H1 (cell line): ENCODE measurements around the gene ACTR3C. TPM values are rescaled to one million over a fixed set of nuclear protein-coding genes. Genes with fewer than 3 reads are reported as not detected.

Experiments used
- CTCF ChIA-PET: fragments of 300-600 bp; sonication (Branson Sonifier 250); formaldehyde crosslinking; loops from one replicate; lab custom pipeline; 2021; ENCODE audit not compliant: partially characterized antibody; lab: Charles Lee
- POLR2A ChIA-PET: fragments of 300-600 bp; sonication (Branson Sonifier 250); formaldehyde crosslinking; loops from one replicate; lab custom pipeline; 2021; ENCODE audit warnings: inconsistent platforms; ENCODE audit not compliant: partially characterized antibody; lab: Charles Lee
- DNase-seq, 2 experiments: peaks; one replicate each; pipeline versions ENCODE4 v3.0.0 to v3.0.0-alpha.2; 2010 to 2022; ENCODE audit warnings: low spot score in 2 of 2, low read depth in 1 of 2, mixed read lengths in 1 of 2
- FAIRE-seq: peaks from 2 replicates; lab custom pipeline; 2011; peaks lifted over from hg19 to GRCh38; lab: Jason Lieb, UNC
- H2AFZ ChIP-seq: 2 replicates; pipeline ENCODE4 v1.8.1; 2012; ENCODE audit warnings: low read length, inconsistent platforms
- H2AK5ac ChIP-seq: 2 replicates; pipeline ENCODE4 v1.6.1; 2013; ENCODE audit warnings: low read depth, low read length
- H2BK120ac ChIP-seq: replicated peaks from 2 replicates; pipeline ENCODE3; 2013; ENCODE audit warnings: low read depth, low read length, inconsistent platforms
- H2BK12ac ChIP-seq: 2 replicates; pipeline ENCODE4 v1.6.1; 2013; ENCODE audit warnings: low read depth, low read length
- H2BK15ac ChIP-seq: 2 replicates; pipeline ENCODE4 v1.6.1; 2013; ENCODE audit warnings: low read length
- H2BK20ac ChIP-seq: 2 replicates; pipeline ENCODE4 v1.6.1; 2013; ENCODE audit warnings: low read length
- H2BK5ac ChIP-seq: 2 replicates; pipeline ENCODE4 v1.6.1; 2013; ENCODE audit warnings: low read depth, low read length
- H3K14ac ChIP-seq: 2 replicates; pipeline ENCODE4 v1.6.1; 2013; ENCODE audit warnings: inconsistent platforms; ENCODE audit not compliant: insufficient read length
- H3K18ac ChIP-seq: 2 replicates; pipeline ENCODE4 v1.6.1; 2013; ENCODE audit warnings: low read length; ENCODE audit errors: extremely low read depth
- H3K23ac ChIP-seq: 2 replicates; pipeline ENCODE4 v1.6.1; 2013; ENCODE audit warnings: inconsistent platforms; ENCODE audit not compliant: insufficient read length
- H3K23me2 ChIP-seq: 2 replicates; pipeline ENCODE4 v1.6.1; 2013; ENCODE audit warnings: low read depth, low read length
- H3K27ac ChIP-seq: 2 replicates; pipeline ENCODE4 v1.6.1; 2011; ENCODE audit warnings: low read depth, low read length, inconsistent platforms
- H3K27me3 ChIP-seq, 4 experiments: replicated peaks in 1 of 4; 1 replicate in 1 of 4; 2 replicates in 3 of 4; pipeline versions ENCODE4 v1.6.1 to v1.8.1; 2011 to 2013; ENCODE audit warnings: low read length in 3 of 4, mild to moderate bottlenecking in 3 of 4, inconsistent platforms in 2 of 4, mixed read lengths in 2 of 4, moderate library complexity in 1 of 4; ENCODE audit not compliant: control insufficient read depth in 3 of 4, insufficient read depth in 3 of 4; ENCODE audit errors: extremely low read depth in 1 of 4
- H3K36me3 ChIP-seq, 4 experiments: 2 replicates each; pipeline versions ENCODE4 v1.6.1 to v1.8.1; 2011 to 2013; ENCODE audit warnings: mild to moderate bottlenecking in 4 of 4, low read length in 3 of 4, moderate library complexity in 2 of 4, control low read depth in 1 of 4, inconsistent platforms in 1 of 4; ENCODE audit not compliant: insufficient read depth in 4 of 4, control insufficient read depth in 2 of 4
- H3K4ac ChIP-seq: replicated peaks from 2 replicates; pipeline ENCODE3; 2013; ENCODE audit warnings: low read length, low read depth, mixed read lengths, inconsistent platforms; ENCODE audit not compliant: insufficient read length
- H3K4me1 ChIP-seq, 4 experiments: replicated peaks in 1 of 4; 1 replicate in 1 of 4; 2 replicates in 3 of 4; pipeline versions ENCODE4 v1.6.1 to v1.8.1; 2011 to 2013; ENCODE audit warnings: low read length in 3 of 4, inconsistent platforms in 2 of 4, mixed read lengths in 1 of 4; ENCODE audit not compliant: insufficient read depth in 4 of 4, control insufficient read depth in 3 of 4
- H3K4me2 ChIP-seq, 2 experiments: 2 replicates each; pipeline versions ENCODE4 v1.6.1 to v1.8.1; 2011 to 2013; ENCODE audit warnings: low read depth in 2 of 2, low read length in 2 of 2, control low read depth in 1 of 2, inconsistent platforms in 1 of 2, mild to moderate bottlenecking in 1 of 2; ENCODE audit not compliant: insufficient read depth in 1 of 2
- H3K4me3 ChIP-seq, 4 experiments: fragments of 200-600, 300-600 bp in 1 of 4; sonication (generic), shearing (Covaris generic), sonication (Bioruptor Twin) in 1 of 4; 2 replicates each; pipeline versions ENCODE4 v1.5.1 to v1.8.1; 2011 to 2016; ENCODE audit warnings: low read length in 4 of 4, low read depth in 3 of 4, control low read depth in 2 of 4, inconsistent platforms in 2 of 4, mild to moderate bottlenecking in 2 of 4, mixed read lengths in 1 of 4, moderate library complexity in 1 of 4; ENCODE audit not compliant: insufficient read depth in 2 of 4; ENCODE audit errors: extremely low read depth in 1 of 4
- H3K56ac ChIP-seq: replicated peaks from 2 replicates; pipeline ENCODE3; 2013; ENCODE audit warnings: low read depth, mild to moderate bottlenecking, mixed read lengths, low read length, inconsistent platforms; ENCODE audit not compliant: insufficient read length
- H3K79me1 ChIP-seq: 2 replicates; pipeline ENCODE4 v1.6.1; 2013; ENCODE audit warnings: low read depth, low read length, control low read depth
- H3K79me2 ChIP-seq, 2 experiments: 2 replicates each; pipeline versions ENCODE4 v1.6.1 to v1.8.1; 2012 to 2013; ENCODE audit warnings: low read length in 2 of 2, mild to moderate bottlenecking in 2 of 2, inconsistent platforms in 1 of 2; ENCODE audit not compliant: insufficient read depth in 2 of 2, control insufficient read depth in 1 of 2
- H3K9ac ChIP-seq, 4 experiments: replicated peaks in 1 of 4; 1 replicate in 1 of 4; 2 replicates in 3 of 4; pipeline versions ENCODE4 v1.6.1 to v1.8.1; 2011 to 2013; ENCODE audit warnings: low read depth in 3 of 4, low read length in 3 of 4, control low read depth in 2 of 4, mild to moderate bottlenecking in 2 of 4, moderate library complexity in 2 of 4, inconsistent platforms in 1 of 4; ENCODE audit errors: extremely low read depth in 1 of 4
- H3K9me3 ChIP-seq, 2 experiments: 2 replicates each; pipeline versions ENCODE4 v1.6.1 to v1.8.1; 2012 to 2013; ENCODE audit warnings: mild to moderate bottlenecking in 2 of 2, moderate library complexity in 2 of 2, control low read depth in 1 of 2, inconsistent platforms in 1 of 2, low read depth in 1 of 2, low read length in 1 of 2, mixed read lengths in 1 of 2; ENCODE audit not compliant: insufficient read depth in 2 of 2
- H4K20me1 ChIP-seq, 2 experiments: replicated peaks in 1 of 2; 2 replicates each; pipeline versions ENCODE3 to v1.8.1; 2011 to 2013; ENCODE audit warnings: inconsistent platforms in 2 of 2, low read length in 2 of 2, mild to moderate bottlenecking in 1 of 2; ENCODE audit not compliant: insufficient read depth in 2 of 2, control insufficient read depth in 1 of 2
- H4K5ac ChIP-seq: 2 replicates; pipeline ENCODE4 v1.6.1; 2013; ENCODE audit warnings: low read length, low read depth, mixed read lengths, inconsistent platforms; ENCODE audit not compliant: insufficient read length
- H4K8ac ChIP-seq: 2 replicates; pipeline ENCODE4 v1.8.0; 2013; ENCODE audit warnings: mild to moderate bottlenecking, moderate library complexity, low read length, inconsistent platforms; ENCODE audit not compliant: insufficient read depth; ENCODE audit errors: extremely low read depth
- H4K91ac ChIP-seq: replicated peaks from 2 replicates; pipeline ENCODE3; 2013; ENCODE audit warnings: low read length, mixed read lengths, inconsistent platforms; ENCODE audit not compliant: insufficient read length
- WGBS, 2 experiments: shearing (Covaris generic) in 1 of 2; methylation state at CpG; one replicate each; pipeline versions ENCODE4 v1.1.6 to v1.1.7; 2013 to 2015; ENCODE audit warnings: low lambda C conversion rate in 2 of 2, mixed read lengths in 2 of 2, inconsistent platforms in 1 of 2, low coverage in 1 of 2, missing lambda C conversion rate in 1 of 2; ENCODE audit not compliant: insufficient replicate concordance in 2 of 2, insufficient coverage in 1 of 2, insufficient read length in 1 of 2; ENCODE audit errors: extremely low coverage in 1 of 2, missing lambda C conversion rate in 1 of 2; 5-methylcytosine and 5-hydroxymethylcytosine counted together
- polyA plus RNA-seq, 7 experiments: library from polyadenylated mRNA; depleted of rRNA in 3 of 7; stranded (reverse) in 5 of 7; unstranded in 2 of 7; fragments of >200 nt in 5 of 7; fragments of 200-250 nt in 2 of 7; gene quantifications; 1 replicate in 5 of 7; 2 replicates in 1 of 7; 4 replicates in 1 of 7; pipeline versions ENCODE4 v1.2.1 to v1.2.3, GENCODE V29; 2011 to 2013; ENCODE audit warnings: missing spikeins in 2 of 7, mixed read lengths in 2 of 7
- total RNA-seq: library from RNA; stranded (reverse); fragmentation: NEBNext Ultra II Directional; extraction: Animal tissue kit (Norgen Biotek cat#: 25700); gene quantifications from 2 replicates; pipeline ENCODE4 v1.2.1, GENCODE V29; 2021

ACTR3C gene
- total and polyA plus RNA-seq, 2 of the 8 experiments (the other 6 are each of a cell fraction or from before 2014, with no cell fraction given) = 1.5 TPM; not detected in 1

- H3K56ac ChIP-seq = no peak overlapping the region
- no peak overlapping the region for H2BK15ac ChIP-seq
- H2BK120ac ChIP-seq = no peak overlapping the region
- H4K91ac ChIP-seq = no peak overlapping the region
- DNase-seq (no peak), FAIRE-seq (no peak)
- ChIA-PET POLR2A (interaction anchor here (1.0 to 3.8 kb wide), 3 partner anchors 11 to 20 kb away, joined by 3 to 43 read pairs (median 7); no protein-coding TSS in a partner anchor), CTCF (interaction anchor here (1.7 to 2.4 kb wide), 2 partner anchors 20 to 45 kb away, joined by 5 to 12 read pairs; a partner anchor contains a TSS)
- H3K4ac ChIP-seq = no peak overlapping the region
- no peak overlapping the region for H3K23ac ChIP-seq
- no peak overlapping the region for H3K18ac ChIP-seq
- no peaks in the 10 kb centered on the region; a peak in 1 of 7 replicates for H3K27me3 ChIP-seq
- no peaks in the 10 kb centered on the region for H3K36me3 ChIP-seq
- H3K9me3 ChIP-seq = no peaks in the 10 kb centered on the region
- no peak overlapping the region for H3K9ac ChIP-seq
- no peak overlapping the region for H4K5ac ChIP-seq
- no peak overlapping the region for H2BK20ac ChIP-seq
- H2BK5ac ChIP-seq = no peak overlapping the region
- no peaks in the 10 kb centered on the region; the same call in 1 of the 2 replicates for H3K79me1 ChIP-seq
- H3K4me2 ChIP-seq = no peak overlapping the region
- H4K8ac ChIP-seq = no peak overlapping the region
- peaks cover 12 to 18% (median 16%) of the 10 kb centered on the region in 4 experiments for H3K4me1 ChIP-seq
- no peaks in the 10 kb centered on the region for H3K79me2 ChIP-seq
- 95% methylated on average over 5 of the region's 5 CpGs; no CpG with 5 or more reads in 1 of the 2 experiments for WGBS, 2 experiments
- no peak overlapping the region for H3K27ac ChIP-seq
- no peak overlapping the region for H2AK5ac ChIP-seq
- no peak overlapping the region for H2BK12ac ChIP-seq
- no peak overlapping the region for H3K4me3 ChIP-seq
- no peak overlapping the region for H3K14ac ChIP-seq
- peaks cover 13% of the 10 kb centered on the region; the same call in 1 of the 2 replicates for H3K23me2 ChIP-seq
- H2AFZ ChIP-seq = no peak overlapping the region
- H4K20me1 ChIP-seq = peaks cover 0 to 5% of the 10 kb centered on the region in 2 experiments
Measured at GRCh38 chr7:150360363-150361058, 37.2 kb upstream of the ACTR3C start.
